HAP-1 (cell line): Measurements from ENCODE around the gene TCP11L1.
A peak's percentile ranks its signal among the peaks of the same experiment; 100 is the strongest.
"Not testable (repeated sequence)": the region's sequence is repeated elsewhere in the genome, so short reads cannot be mapped to it uniquely, and the experiment has no call there.

Source experiments
- DNase-seq, 2 experiments: peaks; one replicate each; pipeline ENCODE4 v3.0.0-alpha.2; 2016 to 2020; ENCODE audit warnings: low spot score in 2 of 2
- H3K27me3 ChIP-seq: fragments of 250-450 bp; sonication (Bioruptor Pico); 2 replicates; pipeline ENCODE4 v1.5.1; 2020; ENCODE audit warnings: low read depth, mild to moderate bottlenecking, moderate library complexity
- H3K36me3 ChIP-seq: fragments of 250-450 bp; sonication (Bioruptor Pico); replicated peaks from 2 replicates; pipeline ENCODE4 v1.5.1; 2020; ENCODE audit warnings: mild to moderate bottlenecking
- H3K4me1 ChIP-seq: fragments of 250-450 bp; sonication (Bioruptor Pico); 2 replicates; pipeline ENCODE4 v1.5.1; 2020; ENCODE audit warnings: mild to moderate bottlenecking
- H3K4me3 ChIP-seq: fragments of 250-450 bp; sonication (Bioruptor Pico); 2 replicates; pipeline ENCODE4 v1.5.1; 2020; ENCODE audit warnings: mild to moderate bottlenecking, moderate library complexity
- H3K9me3 ChIP-seq: fragments of 250-450 bp; sonication (Bioruptor Pico); 2 replicates; pipeline ENCODE4 v1.5.1; 2020; ENCODE audit warnings: mild to moderate bottlenecking, moderate library complexity
- in situ Hi-C: fragments of 300-500 bp; cut with MboI; formaldehyde crosslinking; loops from 3 replicates; pipeline ENCODE4 v1.14.3; 2020; ENCODE audit warnings: low sequenced_read_pairs, inconsistent platforms, mixed read lengths

Gene TCP11L1

GRCh38 chr11:33043221-33043830, 4.0 kb downstream of the TCP11L1 start:
- in situ Hi-C loops, result no loop called here
- H3K9me3 ChIP-seq, result no peaks in the 10 kb centered on the region
- no peak overlapping the region for H3K4me3 ChIP-seq
- H3K36me3 ChIP-seq, result peaks cover 3% of the 10 kb centered on the region; the same call in 1 of the 2 replicates
- H3K4me1 ChIP-seq, result peaks cover 58% of the 10 kb centered on the region
- no peaks in the 10 kb centered on the region for H3K27me3 ChIP-seq
- no peak for DNase-seq

- Histone ChIP-seq H3K4me3 (no peak overlapping the region), H3K27me3 (no peaks in the 10 kb centered on the region), H3K36me3 (peaks cover 3% of the 10 kb centered on the region; the same call in 1 of the 2 replicates), H3K4me1 (peaks cover 59% of the 10 kb centered on the region), H3K9me3 (no peaks in the 10 kb centered on the region)
- in situ Hi-C loops, result no loop called here
- DNase-seq, result peak; percentile 46 to 48
These were observed 4.9 kb downstream of the TCP11L1 start for GRCh38 chr11:33044285-33044756.

- Histone ChIP-seq H3K27me3 (no peaks in the 10 kb centered on the region), H3K9me3 (no peaks in the 10 kb centered on the region), H3K4me3 (no peak overlapping the region), H3K36me3 (peaks cover 3% of the 10 kb centered on the region; the same call in 1 of the 2 replicates), H3K4me1 (peaks cover 55% of the 10 kb centered on the region)
- in situ Hi-C loops, result no loop called here
- DNase-seq, result peak; percentile 91 to 92
These were observed 6.3 kb downstream of the TCP11L1 start for GRCh38 chr11:33045551-33046255.

GRCh38 chr11:33048701-33049100, 9.3 kb downstream of the TCP11L1 start:
- H3K27me3 ChIP-seq, H3K36me3 ChIP-seq, DNase-seq, H3K4me3 ChIP-seq, H3K9me3 ChIP-seq, in situ Hi-C loops: not testable (repeated sequence)
- H3K4me1 ChIP-seq, result peaks cover 39% of the 10 kb centered on the region

- H3K4me3 ChIP-seq, H3K27me3 ChIP-seq, in situ Hi-C loops, H3K9me3 ChIP-seq, H3K36me3 ChIP-seq: not testable (repeated sequence)
- H3K4me1 ChIP-seq, result peaks cover 28% of the 10 kb centered on the region
- DNase-seq, result peak in 1 of 2 experiments; percentile 71
These were observed 10.4 kb downstream of the TCP11L1 start for GRCh38 chr11:33049565-33050408.

- no peak for DNase-seq
- no peaks in the 10 kb centered on the region for H3K9me3 ChIP-seq
- no peaks in the 10 kb centered on the region for H3K27me3 ChIP-seq
- no peak overlapping the region for H3K4me3 ChIP-seq
- in situ Hi-C loops, result no loop called here
- H3K4me1 ChIP-seq, result peaks cover 9% of the 10 kb centered on the region
- H3K36me3 ChIP-seq, result peaks cover 8% of the 10 kb centered on the region
These were observed 12.9 kb downstream of the TCP11L1 start for GRCh38 chr11:33052231-33052630.

- in situ Hi-C loops, result no loop called here
- peak in 1 of 2 experiments; percentile 37 for DNase-seq
- H3K9me3 ChIP-seq, result no peaks in the 10 kb centered on the region
- peaks cover 7% of the 10 kb centered on the region for H3K36me3 ChIP-seq
- H3K4me3 ChIP-seq, result no peak overlapping the region
- H3K4me1 ChIP-seq, result no peaks in the 10 kb centered on the region
- no peaks in the 10 kb centered on the region for H3K27me3 ChIP-seq
These were observed 16.0 kb downstream of the TCP11L1 start for GRCh38 chr11:33055375-33055774.

GRCh38 chr11:33057284-33057683, 17.9 kb downstream of the TCP11L1 start:
- H3K36me3 ChIP-seq, result peaks cover 7% of the 10 kb centered on the region
- H3K9me3 ChIP-seq, result no peaks in the 10 kb centered on the region
- in situ Hi-C loops, result no loop called here
- no peaks in the 10 kb centered on the region for H3K4me1 ChIP-seq
- H3K4me3 ChIP-seq, result no peak overlapping the region
- no peaks in the 10 kb centered on the region for H3K27me3 ChIP-seq
- no peak for DNase-seq

GRCh38 chr11:33059331-33060007, 20.1 kb downstream of the TCP11L1 start:
- DNase-seq, result no peak
- H3K9me3 ChIP-seq, result no peaks in the 10 kb centered on the region
- H3K27me3 ChIP-seq, result no peaks in the 10 kb centered on the region
- no peaks in the 10 kb centered on the region for H3K4me1 ChIP-seq
- no peak overlapping the region for H3K4me3 ChIP-seq
- H3K36me3 ChIP-seq, result peaks cover 7% of the 10 kb centered on the region
- in situ Hi-C loops, result loop anchor here (5.0 kb wide), 1 partner anchor 87 kb away; no protein-coding TSS in a partner anchor

- DNase-seq, result no peak
- Histone ChIP-seq H3K4me1 (no peaks in the 10 kb centered on the region), H3K4me3 (no peak overlapping the region), H3K36me3 (peaks cover 7% of the 10 kb centered on the region), H3K9me3 (no peaks in the 10 kb centered on the region), H3K27me3 (no peaks in the 10 kb centered on the region)
- in situ Hi-C loops, result loop anchor here (5.0 kb wide), 1 partner anchor 88 kb away; no protein-coding TSS in a partner anchor
These were observed 20.9 kb downstream of the TCP11L1 start for GRCh38 chr11:33060271-33060670.

GRCh38 chr11:33062137-33062536, 22.8 kb downstream of the TCP11L1 start:
- H3K36me3 ChIP-seq, result peaks cover 6% of the 10 kb centered on the region
- H3K4me1 ChIP-seq, result no peaks in the 10 kb centered on the region

GRCh38 chr11:33063326-33063881, 24.0 kb downstream of the TCP11L1 start:
- DNase-seq, result no peak
- H3K36me3 ChIP-seq, result peaks cover 5% of the 10 kb centered on the region
- in situ Hi-C loops, result loop anchor here (5.0 kb wide), 1 partner anchor 91 kb away; no protein-coding TSS in a partner anchor
- H3K4me1 ChIP-seq, result no peaks in the 10 kb centered on the region
- no peak overlapping the region for H3K4me3 ChIP-seq
- H3K27me3 ChIP-seq, result no peaks in the 10 kb centered on the region
- no peaks in the 10 kb centered on the region for H3K9me3 ChIP-seq

More at GRCh38 chr11:33062137-33062536, 22.8 kb downstream of the TCP11L1 start:
- no peak for DNase-seq
- no peak overlapping the region for H3K4me3 ChIP-seq
- in situ Hi-C loops, result loop anchor here (5.0 kb wide), 1 partner anchor 90 kb away; no protein-coding TSS in a partner anchor
- no peaks in the 10 kb centered on the region for H3K9me3 ChIP-seq
- H3K27me3 ChIP-seq, result no peaks in the 10 kb centered on the region
